GM23338 (cell line): Measurements from ENCODE around the gene PLEKHG5. TPM values are rescaled to one million over a fixed set of nuclear protein-coding genes. Genes with fewer than 3 reads are reported as not detected.
"Not testable (repeated sequence)": the region's sequence is repeated elsewhere in the genome, so short reads cannot be mapped to it uniquely, and the experiment has no call there.

Experiments used
- ATAC-seq: fragments of 200-7000 bp; cut with Tn5 transposase; 3 replicates; pipeline ENCODE4 v1.9.1; 2020
- DNase-seq: peaks from one replicate; pipeline ENCODE4 v3.0.0-alpha.2; 2015; ENCODE audit warnings: low spot score
- H2AFZ ChIP-seq: fragments of 200-600 bp; sonication (generic); 2 replicates; pipeline ENCODE4 v1.8.0; 2016; ENCODE audit warnings: antibody characterized with exemption, mild to moderate bottlenecking, moderate library complexity
- H3F3A ChIP-seq: fragments of 200-600 bp; sonication (generic); replicated peaks from 2 replicates; pipeline ENCODE4 v1.8.0; 2017; ENCODE audit warnings: antibody characterized with exemption, mixed run types, low read depth
- H3K27ac ChIP-seq: fragments of 200-600 bp; sonication (generic); 2 replicates; pipeline ENCODE4 v1.6.1; 2016; ENCODE audit warnings: low read depth
- H3K27me3 ChIP-seq: fragments of 200-600 bp; sonication (generic); 2 replicates; pipeline ENCODE4 v1.8.0; 2016; ENCODE audit warnings: mild to moderate bottlenecking, mixed run types, moderate library complexity; ENCODE audit not compliant: insufficient read depth
- H3K36me3 ChIP-seq: fragments of 200-600 bp; sonication (generic); 2 replicates; pipeline ENCODE4 v1.8.0; 2016; ENCODE audit warnings: mild to moderate bottlenecking; ENCODE audit not compliant: insufficient read depth
- H3K4me1 ChIP-seq: fragments of 200-600 bp; sonication (generic); 2 replicates; pipeline ENCODE4 v1.8.0; 2016; ENCODE audit warnings: mild to moderate bottlenecking, moderate library complexity; ENCODE audit not compliant: insufficient read depth
- H3K4me2 ChIP-seq: fragments of 200-600 bp; sonication (generic); 2 replicates; pipeline ENCODE4 v1.7.1; 2017; ENCODE audit warnings: mixed run types
- H3K4me3 ChIP-seq: fragments of 200-600 bp; sonication (generic); 2 replicates; pipeline ENCODE4 v1.6.1; 2016; ENCODE audit warnings: mixed run types
- H3K79me2 ChIP-seq: fragments of 200-600 bp; sonication (generic); replicated peaks from 2 replicates; pipeline ENCODE4 v1.8.0; 2017; ENCODE audit warnings: mild to moderate bottlenecking; ENCODE audit not compliant: insufficient read depth
- H3K9me2 ChIP-seq: fragments of 200-600 bp; sonication (generic); 2 replicates; pipeline ENCODE4 v1.8.0; 2017; ENCODE audit not compliant: insufficient read depth
- H4K20me1 ChIP-seq: fragments of 200-600 bp; sonication (generic); replicated peaks from 2 replicates; pipeline ENCODE4 v1.8.0; 2017; ENCODE audit warnings: mild to moderate bottlenecking; ENCODE audit not compliant: insufficient read depth
- H3K27ac Mint-ChIP-seq: 2 replicates; pipeline ENCODE4 v1.8.0; 2020; ENCODE audit warnings: inconsistent platforms, mild to moderate bottlenecking, moderate library complexity, mixed read lengths
- H3K27me3 Mint-ChIP-seq: 3 replicates; pipeline ENCODE4 v1.8.0; 2022; ENCODE audit warnings: low read depth, mild to moderate bottlenecking, moderate library complexity, mixed read lengths, inconsistent platforms; ENCODE audit not compliant: insufficient read depth, poor library complexity
- H3K36me3 Mint-ChIP-seq: 3 replicates; pipeline ENCODE4 v1.8.0; 2021; ENCODE audit warnings: low read depth, mild to moderate bottlenecking, inconsistent platforms, moderate library complexity, mixed read lengths
- H3K4me1 Mint-ChIP-seq: 3 replicates; pipeline ENCODE4 v1.8.0; 2020; ENCODE audit warnings: mild to moderate bottlenecking, inconsistent platforms, mixed read lengths
- H3K4me3 Mint-ChIP-seq: 3 replicates; pipeline ENCODE4 v1.8.0; 2021; ENCODE audit warnings: moderate library complexity, mild to moderate bottlenecking, inconsistent platforms, mixed read lengths
- H3K9me3 Mint-ChIP-seq: 3 replicates; pipeline ENCODE4 v1.8.0; 2020; ENCODE audit warnings: moderate library complexity, mild to moderate bottlenecking, inconsistent platforms, mixed read lengths
- CTCF ChIP-seq, 2 experiments: fragments of 200-600 bp in 1 of 2; sonication (generic) in 1 of 2; conservative IDR thresholded peaks; 2 replicates each; pipeline versions ENCODE4 v1.5.1 to v1.6.1; 2016 to 2017; ENCODE audit warnings: antibody characterized with exemption in 2 of 2, low read depth in 2 of 2, mild to moderate bottlenecking in 2 of 2, moderate library complexity in 1 of 2
- polyA plus RNA-seq: library from polyadenylated mRNA; unstranded; fragments of >200 nt; fragmentation: Nextera tagmentation; extraction: Ambion mirVana; gene quantifications from 2 replicates; pipeline ENCODE4 v1.2.1, GENCODE V29; 2016
- total RNA-seq: library from RNA; depleted of rRNA; stranded (reverse); fragments of >200 nt; shearing (Covaris generic); gene quantifications from 2 replicates; pipeline ENCODE4 v1.2.3, GENCODE V29; 2014

PLEKHG5 gene
- total and polyA plus RNA-seq, 2 experiments from 2014 or later: 9.0 to 26.4 TPM

- not testable (repeated sequence) for H3F3A ChIP-seq, H3K27ac ChIP-seq, H3K4me2 ChIP-seq, H3K27ac Mint-ChIP-seq, DNase-seq, H3K79me2 ChIP-seq, H3K36me3 ChIP-seq, H3K27me3 ChIP-seq, H2AFZ ChIP-seq, H3K4me3 ChIP-seq, H3K9me2 ChIP-seq, H3K36me3 Mint-ChIP-seq, H3K4me1 ChIP-seq, H3K4me3 Mint-ChIP-seq, ATAC-seq, H4K20me1 ChIP-seq, H3K9me3 Mint-ChIP-seq
- Mint-ChIP-seq H3K27me3 (peaks cover 25% of the 10 kb centered on the region), H3K4me1 (peaks cover 17% of the 10 kb centered on the region)
These were observed 59.6 kb downstream of the PLEKHG5 start for GRCh38 chr1:6431645-6432579.

GRCh38 chr1:6429660-6430411 lies 61.6 kb downstream of the PLEKHG5 start:
- H2AFZ ChIP-seq, H3F3A ChIP-seq: not testable (repeated sequence)

GRCh38 chr1:6428453-6428852 lies 63.0 kb downstream of the PLEKHG5 start:
- not testable (repeated sequence) for H3K4me1 ChIP-seq, H3K79me2 ChIP-seq, H3K27ac Mint-ChIP-seq, H3K4me3 ChIP-seq, H2AFZ ChIP-seq, H3K9me3 Mint-ChIP-seq, H3F3A ChIP-seq, H4K20me1 ChIP-seq, H3K4me2 ChIP-seq, H3K36me3 ChIP-seq, H3K27ac ChIP-seq, H3K9me2 ChIP-seq, H3K4me3 Mint-ChIP-seq, H3K36me3 Mint-ChIP-seq, DNase-seq
- peak in 1 of 2 experiments; percentile 12; a peak in 1 of 4 replicates for TF ChIP-seq CTCF (conservative IDR thresholded peaks at IDR 0.05; ENCODE audit: low read depth in 2 of 2)
- ATAC-seq: peak; percentile 4; the same call in 2 of the 3 replicates
- peaks cover 39% of the 10 kb centered on the region for H3K27me3 ChIP-seq
- Mint-ChIP-seq H3K4me1 (peaks cover 23% of the 10 kb centered on the region; the same call in 2 of the 3 replicates), H3K27me3 (peaks cover 54% of the 10 kb centered on the region)

More at GRCh38 chr1:6429660-6430411, 61.6 kb downstream of the PLEKHG5 start:
- not testable (repeated sequence) for H3K4me1 ChIP-seq, H3K36me3 Mint-ChIP-seq, H3K9me2 ChIP-seq, DNase-seq, H3K9me3 Mint-ChIP-seq, H3K36me3 ChIP-seq, H3K4me2 ChIP-seq, H3K27ac ChIP-seq, H3K27ac Mint-ChIP-seq, H3K4me3 Mint-ChIP-seq, H4K20me1 ChIP-seq, H3K79me2 ChIP-seq, H3K4me3 ChIP-seq
- Mint-ChIP-seq H3K4me1 (peaks cover 17% of the 10 kb centered on the region), H3K27me3 (peaks cover 43% of the 10 kb centered on the region)
- peaks cover 25% of the 10 kb centered on the region for H3K27me3 ChIP-seq
- ATAC-seq: peak; percentile 15
